ENCODE results near the gene SMYD2.

SMYD2 gene

DNA sequence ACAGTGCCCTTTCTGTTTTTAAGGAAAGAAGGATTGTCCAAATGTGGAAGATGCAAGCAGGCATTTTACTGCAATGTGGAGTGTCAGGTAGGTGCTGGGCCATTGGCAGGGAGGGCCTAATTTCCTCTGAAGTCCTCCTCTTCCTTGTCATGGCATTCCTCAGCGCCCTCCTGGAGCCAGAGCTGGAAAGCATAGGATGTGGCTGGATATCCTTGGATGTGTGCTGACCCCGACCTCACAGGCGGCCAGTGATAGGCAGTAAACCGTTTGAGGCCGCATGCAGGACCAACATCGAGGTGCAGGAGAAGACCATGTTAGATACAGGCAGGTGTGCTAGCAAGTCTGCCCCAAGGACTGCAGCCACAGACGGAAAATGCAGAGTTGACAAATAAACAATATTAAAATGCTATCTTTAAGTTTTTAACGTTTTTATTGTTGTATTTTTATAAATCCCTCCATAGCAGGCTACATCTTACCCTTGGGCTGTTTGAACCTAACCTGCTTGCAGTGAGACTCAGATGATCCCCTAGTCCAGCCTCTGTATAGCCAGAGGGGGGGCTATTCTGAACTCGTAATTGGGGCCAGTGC lies 24.3 kb downstream of the SMYD2 start:
- DNase-seq = no peak

DNA sequence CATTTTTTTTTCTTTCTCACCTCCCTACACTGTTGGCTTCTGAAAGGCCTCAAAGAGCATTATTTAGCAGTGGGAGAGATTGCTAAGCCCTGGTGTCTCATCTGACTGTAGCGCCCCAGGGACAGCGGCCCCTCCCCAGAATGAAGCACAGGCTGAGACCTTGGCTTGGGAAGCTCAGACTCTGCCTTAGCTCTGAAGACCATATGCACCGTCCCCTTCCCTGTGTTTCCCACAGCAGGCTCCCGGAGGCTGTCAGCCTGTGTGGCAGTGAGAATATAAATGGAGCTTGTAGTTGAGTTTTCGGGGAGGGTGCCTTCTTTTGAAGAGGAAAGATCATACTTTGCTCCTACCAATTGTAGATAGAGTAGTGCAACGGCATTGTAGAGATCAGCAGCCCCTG lies 25.3 kb downstream of the SMYD2 start:
- no peak for DNase-seq

DNA sequence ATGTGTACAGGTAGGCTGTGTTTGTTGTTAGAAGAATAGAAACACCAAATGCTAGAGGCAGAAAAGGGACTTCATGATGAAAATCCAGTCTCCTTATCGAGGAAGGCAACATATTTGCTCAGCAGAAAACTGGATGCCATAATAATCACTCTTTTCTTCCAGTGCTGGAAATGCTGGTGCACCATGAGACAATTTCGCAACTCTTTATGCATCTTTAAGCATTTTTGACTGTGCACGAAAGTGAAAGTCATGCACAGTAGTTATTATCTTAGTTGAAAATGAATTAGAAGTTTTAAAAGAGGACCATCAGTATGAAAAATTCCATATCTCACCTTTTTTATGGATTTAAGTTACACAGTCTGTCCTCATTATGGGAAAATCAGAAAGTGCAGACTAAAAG lies 29.1 kb downstream of the SMYD2 start:
- DNase-seq = peak; percentile 8

DNA sequence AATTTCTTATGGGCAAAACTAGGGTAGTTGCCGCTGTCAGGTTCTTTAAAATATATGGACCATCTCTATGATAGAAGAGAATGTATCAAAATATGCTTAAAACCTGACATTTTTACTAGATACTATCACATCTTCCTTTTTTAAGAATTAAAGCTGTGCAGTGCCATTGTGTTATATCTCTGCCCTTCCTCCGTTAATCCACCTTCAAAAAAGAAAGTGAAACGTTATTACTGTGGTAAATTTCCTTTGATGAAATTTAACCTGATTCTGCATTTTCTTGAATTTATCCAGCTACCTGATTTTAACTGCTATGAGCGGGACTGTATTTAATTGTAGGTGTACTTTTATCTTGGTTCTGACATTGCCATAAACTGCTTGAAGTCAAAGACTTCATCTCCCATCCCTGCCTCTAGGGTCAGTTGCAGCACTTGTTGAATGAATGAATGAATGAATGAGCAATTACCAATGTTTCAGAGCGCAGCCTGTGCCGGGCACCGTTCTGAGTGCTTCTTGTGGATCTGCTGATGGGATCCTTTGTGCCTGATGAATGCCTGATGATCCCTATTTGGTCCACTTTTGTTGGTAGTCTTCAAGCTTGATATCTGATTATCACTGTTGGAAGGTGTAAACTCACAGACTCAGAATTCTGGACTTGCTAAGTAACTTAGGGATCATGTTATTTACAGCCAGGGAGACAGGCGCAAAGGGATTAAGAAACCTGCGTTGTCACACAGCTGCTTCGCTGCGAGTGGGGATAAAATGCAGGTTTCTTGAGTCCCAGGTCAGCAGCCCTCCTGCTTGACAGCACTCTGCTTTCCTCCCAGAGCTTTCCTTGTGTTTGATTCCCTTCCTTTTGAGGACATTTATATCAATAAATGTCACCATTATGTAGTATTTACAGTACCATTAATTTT lies 30.1 kb downstream of the SMYD2 start:
- DNase-seq = no peak

DNA sequence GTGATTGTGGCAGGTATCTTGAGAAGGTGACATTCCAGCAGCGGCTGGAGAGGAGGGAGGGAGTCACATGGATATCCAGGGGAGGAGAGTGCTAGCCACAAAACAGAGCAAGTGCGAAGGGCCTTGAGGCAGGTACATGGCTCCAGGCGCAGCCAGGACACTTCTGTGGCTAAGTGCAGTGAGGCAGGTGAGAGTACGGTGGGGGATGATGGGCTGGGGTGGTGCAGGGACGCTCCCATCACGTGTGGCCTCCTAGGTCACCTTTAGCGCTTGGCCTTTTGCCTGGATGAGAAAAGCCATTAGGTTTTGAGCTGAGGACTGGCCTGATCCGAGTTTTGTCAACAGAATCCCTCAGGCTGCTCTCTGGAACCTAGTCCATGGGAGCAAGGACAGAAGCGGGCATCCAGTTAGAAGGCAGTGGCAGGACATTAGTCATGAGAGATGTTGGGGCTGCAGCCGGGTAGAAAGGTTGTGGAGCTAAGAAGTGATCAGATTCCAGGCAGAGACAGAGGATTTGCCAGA lies 31.6 kb downstream of the SMYD2 start:
- DNase-seq = no peak

DNA sequence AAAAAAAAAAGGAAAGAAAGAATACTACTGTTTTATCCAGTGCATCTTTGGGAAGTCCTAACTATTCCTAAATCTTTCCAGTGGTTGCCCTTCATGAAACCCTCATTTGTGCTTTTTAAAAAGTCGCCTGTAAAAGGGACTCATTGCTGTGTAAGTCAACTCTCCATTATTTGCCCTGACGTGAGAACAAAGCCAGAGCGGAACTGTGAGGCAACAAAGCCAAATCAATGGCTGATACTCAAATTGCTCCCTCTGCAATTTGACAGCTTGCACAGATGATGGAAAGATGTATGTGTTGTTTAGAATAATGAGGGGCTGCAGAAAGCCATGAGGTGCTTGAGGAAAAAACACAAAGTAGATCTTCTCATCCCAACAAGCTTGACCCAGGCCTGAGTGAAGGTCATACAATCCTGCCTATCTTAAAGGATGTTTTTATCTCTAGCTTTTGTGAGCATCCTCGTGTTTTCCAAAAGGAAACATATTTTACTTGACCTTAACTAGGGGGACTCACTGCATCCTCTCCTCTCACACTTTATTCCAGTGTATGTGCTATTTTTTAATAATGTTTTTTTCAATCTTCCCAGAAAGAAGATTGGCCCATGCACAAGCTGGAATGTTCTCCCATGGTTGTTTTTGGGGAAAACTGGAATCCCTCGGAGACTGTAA lies 33.4 kb downstream of the SMYD2 start:
- no peak for DNase-seq

DNA sequence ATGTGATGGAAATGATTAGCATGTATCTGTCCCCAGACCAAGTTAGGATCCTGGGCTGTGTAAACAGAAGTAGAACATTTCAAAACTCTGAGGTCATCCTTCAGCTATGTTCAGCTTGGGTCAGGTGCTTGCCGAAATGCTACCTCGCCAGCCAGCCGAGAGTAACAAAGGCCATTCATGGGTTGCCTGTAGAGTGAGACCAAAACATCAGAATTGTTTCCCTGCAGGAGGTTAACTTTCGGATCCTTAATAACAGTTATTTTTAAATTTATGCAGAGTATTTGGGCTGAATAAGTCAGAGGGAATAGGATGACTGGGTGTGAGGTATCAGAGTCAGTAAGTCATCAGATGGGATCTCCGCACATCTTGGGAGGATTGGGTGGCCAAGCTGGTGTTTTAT lies 35.6 kb downstream of the SMYD2 start:
- DNase-seq = peak; percentile 28

DNA sequence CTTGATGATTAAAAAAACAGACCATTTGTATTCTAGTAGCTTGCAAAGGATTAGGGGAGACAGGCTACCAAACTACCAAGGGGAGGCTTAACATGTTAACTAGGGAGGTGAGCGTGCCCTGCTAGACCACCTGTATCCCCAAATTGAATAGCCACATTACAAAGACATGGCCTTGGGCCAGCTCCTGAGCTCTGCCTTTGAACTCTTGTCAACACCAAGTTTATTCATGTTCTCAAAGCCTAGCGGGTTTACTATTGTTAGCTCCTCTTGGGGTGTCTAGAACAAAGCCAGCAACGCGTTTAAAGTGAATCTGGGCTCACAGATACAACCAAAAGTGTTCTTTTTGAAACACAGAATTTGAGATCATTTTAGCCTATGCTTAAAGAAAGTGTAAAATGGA lies 36.3 kb downstream of the SMYD2 start:
- DNase-seq = no peak

DNA sequence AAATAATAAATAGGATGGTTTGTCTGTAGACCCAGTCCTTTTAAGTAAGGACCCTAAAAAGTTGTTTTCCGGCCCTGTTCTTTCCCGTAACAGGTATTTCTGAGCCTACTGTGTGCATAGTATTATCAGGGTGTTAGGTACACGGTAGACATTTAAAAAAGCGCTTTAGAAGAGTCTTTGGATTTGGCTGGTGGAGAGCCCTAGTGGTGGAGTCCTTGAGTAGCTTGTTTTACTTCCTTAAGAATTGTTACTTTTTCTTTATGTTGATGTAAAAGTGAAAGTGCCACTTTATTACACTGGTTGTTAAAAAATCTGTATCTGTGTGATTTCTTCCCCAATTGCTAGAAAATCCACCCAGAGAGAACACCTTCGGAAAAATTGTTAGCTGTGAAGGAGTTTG lies 36.8 kb downstream of the SMYD2 start:
- peak; percentile 19 for DNase-seq

DNA sequence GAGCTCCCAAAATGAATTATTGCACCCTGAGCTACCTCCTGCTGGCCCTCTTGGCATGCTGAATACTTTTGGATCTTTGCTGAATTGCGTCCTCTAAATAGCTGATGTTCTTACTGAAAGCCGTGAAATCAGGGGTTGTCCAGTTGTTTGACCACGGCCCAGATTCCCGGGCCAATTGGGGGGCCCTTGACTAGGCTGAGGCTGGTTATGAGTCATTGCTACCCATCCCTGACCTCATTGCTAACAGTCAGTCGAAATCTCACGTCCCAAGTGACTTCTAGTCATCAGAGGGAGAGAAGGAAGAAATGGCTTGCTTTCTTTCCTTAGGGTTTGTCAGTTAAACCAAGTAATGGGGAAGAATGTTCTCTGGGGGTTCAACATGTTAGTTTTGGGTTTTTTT lies 37.4 kb downstream of the SMYD2 start:
- peak; percentile 80 for DNase-seq

DNA sequence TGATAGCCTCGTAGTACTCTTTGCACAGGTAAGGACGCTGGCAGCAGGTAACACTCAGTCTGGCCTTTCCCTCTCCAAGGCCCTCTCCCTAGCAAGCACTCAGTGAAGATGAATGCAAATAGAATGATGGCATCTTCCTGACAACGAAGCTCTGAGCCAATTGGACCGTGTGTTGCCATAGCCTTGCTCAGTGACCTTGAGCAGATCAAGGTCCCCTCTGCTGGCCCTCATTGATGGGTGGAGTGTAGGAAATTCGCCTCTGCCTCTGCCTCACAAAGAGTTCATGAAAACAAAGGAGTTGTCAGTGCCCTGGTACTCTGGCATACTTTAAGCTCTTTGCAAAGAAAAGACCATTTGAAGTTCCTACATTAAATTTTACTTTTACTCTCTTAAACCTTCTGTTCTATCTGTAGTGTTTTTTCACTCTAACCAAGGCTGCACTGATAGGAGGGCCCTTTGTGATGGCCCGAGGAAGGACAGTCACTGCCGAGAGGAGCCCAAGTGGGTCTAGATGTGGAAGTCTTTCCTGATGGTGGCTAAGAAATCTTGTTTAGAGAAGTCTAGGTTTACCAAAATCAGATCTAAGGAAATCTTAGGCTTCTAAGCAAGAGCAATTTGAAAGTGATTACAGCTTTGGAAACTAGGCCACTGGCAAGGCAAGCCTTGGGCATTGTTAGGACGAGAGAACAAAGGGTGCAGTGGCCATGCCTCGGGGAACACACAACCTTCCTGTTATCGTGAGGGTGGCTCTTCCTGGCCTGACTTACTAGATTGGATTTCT lies 38.2 kb downstream of the SMYD2 start:
- DNase-seq = no peak

DNA sequence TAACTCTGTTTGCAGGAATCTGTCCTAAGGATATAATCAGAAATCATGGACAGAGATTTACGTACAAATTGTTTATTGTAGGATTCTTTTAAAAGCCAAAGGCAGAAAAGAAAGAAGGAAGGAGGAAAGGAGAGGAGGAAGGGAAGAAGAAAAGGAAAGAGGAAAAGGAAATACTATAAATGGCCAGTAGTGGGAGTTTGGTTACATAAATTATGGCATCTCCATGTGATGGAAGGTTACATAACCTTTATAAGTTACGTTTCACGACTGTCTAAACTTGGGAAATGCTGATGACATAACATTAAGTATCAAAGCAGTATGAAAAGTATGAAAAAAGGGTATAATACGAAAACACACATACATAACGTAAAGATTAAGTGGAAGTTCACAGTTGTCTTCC lies 39.0 kb downstream of the SMYD2 start:
- no peak for DNase-seq

DNA sequence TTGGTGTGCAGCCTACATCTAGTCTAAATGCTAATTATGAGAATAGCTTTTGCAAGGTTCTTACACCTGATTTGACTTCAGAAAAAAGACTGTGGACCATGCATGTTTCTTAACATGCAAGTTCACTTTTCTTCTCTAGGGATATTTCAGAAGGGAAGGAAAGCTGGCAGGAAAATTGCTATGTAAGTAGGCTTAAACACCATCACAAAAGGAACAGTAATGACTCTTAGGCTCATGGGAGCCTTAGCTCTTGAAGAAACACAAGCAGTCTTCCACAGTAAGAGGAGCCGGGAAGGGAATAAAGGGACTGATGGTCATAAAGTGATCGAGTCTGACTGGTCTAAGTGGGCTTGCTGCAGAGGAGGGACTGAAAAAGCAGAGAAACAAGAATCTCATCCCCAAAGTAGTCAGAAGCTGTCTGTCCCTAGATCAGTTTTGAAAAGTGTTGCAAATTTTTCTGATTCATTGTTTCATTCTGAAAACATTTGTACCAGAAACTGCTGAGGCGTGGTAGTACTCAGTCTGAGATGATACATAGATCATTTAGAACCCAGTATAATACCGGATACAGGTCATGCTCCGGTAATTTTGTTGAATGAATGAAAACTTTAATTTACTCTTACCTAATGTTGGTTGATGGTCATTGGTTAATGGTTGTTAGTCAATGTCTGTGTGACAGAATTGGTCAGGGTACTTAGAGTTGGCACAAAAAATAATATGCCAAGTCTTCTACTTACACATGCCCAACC lies 40.9 kb downstream of the SMYD2 start:
- DNase-seq = no peak

DNA sequence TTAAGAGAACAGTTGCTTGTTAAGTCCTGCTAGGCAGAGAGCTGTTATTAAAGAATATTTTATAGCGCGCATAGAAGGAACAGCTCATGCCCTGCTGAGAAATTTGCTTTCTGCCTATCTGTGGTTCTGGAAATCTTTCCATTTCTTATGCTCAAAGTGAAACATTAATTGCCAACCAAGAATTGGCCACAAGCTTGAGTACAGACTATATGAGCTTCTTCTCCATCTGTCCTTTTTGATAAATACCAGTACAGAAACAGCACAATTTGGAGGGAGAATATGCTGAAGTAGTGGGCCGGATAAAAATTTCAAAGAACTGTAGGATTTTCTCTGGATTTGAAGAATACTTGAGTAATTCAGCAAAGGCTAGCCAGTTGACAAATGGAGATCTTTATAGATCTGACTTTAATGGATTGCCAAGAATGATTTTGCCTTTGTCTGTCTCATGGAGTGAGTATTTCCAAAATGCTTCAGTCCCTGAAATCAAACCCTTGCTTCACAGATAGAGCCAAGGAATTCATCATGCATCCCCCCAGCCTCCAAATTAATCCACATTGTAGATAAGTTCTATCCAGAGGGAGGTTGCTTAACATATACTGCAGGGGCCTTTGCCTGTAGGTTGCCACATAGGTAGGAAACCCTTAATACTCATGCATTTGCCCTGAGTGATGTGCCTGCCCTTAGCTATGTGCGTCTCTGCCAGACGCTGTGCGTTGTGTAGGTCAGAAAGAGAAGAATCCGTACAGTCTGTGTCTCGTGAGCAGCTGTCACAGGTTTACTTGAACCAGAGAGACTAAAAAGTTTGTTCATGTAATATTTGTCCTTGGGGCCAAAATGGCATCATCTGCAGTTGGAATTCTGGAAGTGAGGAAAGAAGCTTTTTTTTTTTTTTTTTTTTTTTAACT lies 44.2 kb downstream of the SMYD2 start:
- no peak for DNase-seq

DNA sequence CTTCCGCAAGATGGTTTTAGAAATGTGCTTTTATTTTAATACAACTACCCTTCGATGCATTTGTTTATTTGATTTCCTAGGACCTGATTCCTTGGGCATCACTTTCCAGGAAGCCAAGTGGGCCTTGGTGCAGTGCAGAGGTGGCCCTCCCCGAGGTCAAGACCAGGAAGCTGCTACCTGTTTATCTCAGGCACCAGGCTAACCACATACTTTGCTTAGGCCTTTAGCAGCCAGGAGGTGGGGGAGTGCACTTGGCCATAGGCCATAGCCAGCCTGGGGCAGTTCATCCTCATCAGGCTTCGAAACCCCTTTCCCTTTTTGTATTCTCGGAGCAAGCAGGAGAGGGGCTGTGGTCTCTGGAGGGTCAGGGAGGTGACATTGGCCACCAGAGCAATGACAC lies 45.4 kb downstream of the SMYD2 start:
- no peak for DNase-seq

DNA sequence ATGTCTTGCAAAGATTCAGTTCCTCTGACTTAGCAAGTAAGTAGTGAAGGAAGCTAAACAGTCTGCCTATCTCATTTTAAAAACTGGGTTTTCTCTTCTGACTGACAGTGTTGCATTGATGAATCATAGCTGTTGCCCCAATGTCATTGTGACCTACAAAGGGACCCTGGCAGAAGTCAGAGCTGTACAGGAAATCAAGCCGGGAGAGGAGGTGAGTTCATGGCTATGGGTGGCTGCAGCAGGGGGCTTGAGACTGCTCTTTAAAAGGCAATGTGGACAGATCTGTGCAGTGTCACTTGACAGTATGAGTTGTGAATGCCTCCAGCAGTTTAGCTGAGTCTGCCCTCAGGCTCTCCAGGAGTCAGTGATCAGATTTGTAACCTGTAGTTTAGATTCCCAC lies 46.6 kb downstream of the SMYD2 start:
- DNase-seq = no peak

DNA sequence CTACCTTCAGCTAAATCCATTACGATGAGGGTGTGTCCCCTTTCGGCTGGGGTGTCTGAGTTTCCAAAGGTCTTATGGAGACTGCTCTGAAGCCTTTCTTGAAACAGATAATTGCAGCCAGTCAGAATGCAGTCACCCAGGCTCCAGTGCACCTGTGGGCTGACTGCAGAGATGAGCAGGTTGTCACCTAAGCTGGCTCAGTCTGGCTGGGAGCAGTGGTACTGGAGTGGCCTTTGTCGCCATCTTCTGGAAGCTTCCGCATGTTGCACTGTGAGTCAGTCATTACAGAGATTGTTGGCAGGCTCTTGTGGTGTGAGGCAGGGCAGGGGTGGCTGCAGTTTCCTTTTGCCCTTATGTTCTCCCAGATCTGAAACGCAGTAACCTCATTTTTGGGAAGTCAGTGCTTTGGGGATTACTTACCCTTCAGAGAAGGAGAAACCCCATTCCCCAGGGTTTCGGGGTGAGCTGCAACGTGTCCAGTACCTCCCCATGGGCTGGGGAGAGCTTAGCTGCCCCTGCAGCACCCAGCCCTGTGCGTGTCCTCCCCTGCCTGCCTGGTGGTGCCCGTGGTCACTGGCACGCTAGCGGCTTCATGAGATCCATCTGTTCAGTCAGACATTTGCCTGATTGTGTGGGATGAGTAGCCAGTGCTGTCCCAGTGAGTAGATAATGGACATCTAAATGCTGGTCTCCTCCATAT lies 48.0 kb downstream of the SMYD2 start:
- DNase-seq = peak; percentile 76

DNA sequence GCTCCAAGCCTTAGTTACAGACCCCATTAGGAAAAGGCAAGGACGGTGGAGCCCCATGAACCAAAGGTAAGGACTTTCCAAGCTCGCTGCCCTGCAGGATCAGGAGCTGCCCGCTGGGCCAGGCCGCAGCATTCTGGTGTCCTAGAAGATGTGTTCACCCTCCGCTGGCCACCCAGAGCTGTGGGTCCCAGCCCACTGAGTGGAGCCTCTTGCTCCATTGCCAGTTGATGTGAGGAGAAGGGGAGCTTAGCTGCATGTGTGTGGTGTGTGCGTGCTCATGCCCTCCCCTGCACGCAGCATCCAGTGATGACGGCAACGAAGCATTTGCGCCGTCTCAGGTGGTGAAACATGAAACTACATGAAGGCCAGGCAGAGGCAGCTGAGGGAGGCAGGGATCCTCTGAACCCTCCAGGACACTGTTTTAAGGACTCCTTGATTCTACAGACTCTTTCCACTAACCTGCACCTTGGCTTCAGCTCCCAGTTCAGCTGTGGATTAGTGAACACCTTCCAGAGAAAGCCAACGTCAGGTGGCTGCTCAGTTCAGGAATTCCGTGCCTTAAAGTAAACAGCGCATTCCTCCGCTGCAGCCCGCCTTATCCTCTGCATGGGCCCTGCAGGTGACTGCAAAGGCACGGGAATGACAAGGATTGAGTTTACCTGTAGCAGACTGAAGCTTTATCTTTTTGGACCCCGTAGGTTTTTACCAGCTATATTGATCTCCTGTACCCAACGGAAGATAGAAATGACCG lies 48.7 kb downstream of the SMYD2 start:
- no peak for DNase-seq

DNA sequence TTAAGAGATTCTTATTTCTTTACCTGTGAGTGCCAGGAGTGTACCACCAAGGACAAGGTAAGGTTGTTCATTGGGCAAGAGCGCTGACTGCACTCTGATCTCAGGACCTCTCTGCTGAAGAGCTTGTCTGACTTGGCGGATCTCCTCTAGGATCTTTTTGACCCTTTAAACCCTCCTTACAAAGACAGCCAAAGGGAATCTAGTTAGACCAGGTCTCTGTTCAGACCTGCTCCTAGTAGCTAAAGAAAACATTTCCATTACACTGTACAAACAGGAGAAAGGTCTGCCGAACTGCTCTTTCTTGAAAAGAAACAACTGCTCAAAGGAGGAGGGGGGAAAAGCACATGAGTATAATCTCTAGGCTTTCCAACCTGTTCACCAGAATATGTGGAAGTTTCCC lies 49.3 kb downstream of the SMYD2 start:
- no peak for DNase-seq

DNA sequence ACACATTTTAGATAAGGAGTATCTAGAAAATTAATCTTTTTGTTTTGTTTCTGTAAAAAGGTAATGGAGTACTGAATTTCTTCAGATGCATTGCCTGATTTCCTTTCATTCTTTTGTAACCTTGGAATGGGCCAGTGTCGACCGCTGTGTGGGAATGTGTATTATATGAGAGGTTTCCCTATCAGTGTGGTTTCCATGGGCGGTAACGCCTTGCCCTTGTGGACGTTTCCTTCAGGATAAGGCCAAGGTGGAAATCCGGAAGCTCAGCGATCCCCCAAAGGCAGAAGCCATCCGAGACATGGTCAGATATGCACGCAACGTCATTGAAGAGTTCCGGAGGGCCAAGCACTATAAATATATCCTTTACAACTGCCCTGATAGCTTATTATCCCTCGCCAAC lies 49.8 kb downstream of the SMYD2 start:
- no peak for DNase-seq

Measured in fibroblast of upper back skin (primary cell).